ENCODE data around the gene YRDC.

- no peak for TF ChIP-seq EZH2 (IDR thresholded peaks at IDR 0.05; ENCODE audit: insufficient read depth, poor library complexity, severe bottlenecking)
- TF ChIP-seq EZH2phosphoT487 (IDR thresholded peaks at IDR 0.05; ENCODE audit: insufficient read depth, low read depth), result no peak
These were observed 14.9 kb downstream of the YRDC start for GRCh38 chr1:37792943-37793686.

Data from GM23248 (cell line).